ENCODE measurements around the gene LPP.

LPP gene

DNA sequence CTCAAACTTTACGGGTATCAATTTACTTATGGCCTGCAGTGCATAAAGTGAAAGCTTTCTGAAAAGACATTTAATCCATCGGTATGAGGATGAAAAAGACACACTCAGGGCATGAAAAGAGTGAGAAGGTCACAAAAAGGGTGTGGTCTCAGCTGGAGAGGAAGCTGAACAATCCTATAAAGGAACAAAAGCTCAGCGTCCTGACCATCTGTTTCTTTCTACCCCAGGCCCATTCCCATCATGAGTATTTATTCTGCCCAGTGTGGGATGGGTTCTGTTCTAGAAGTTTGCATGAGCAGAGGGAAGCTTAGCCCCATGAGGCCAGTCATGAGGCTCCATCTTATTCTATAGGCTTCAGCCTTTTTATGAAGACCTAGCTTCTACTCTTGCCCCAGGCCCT lies 144.6 kb downstream of the LPP start:
- TF ChIP-seq CTCF (IDR thresholded peaks at IDR 0.05; ENCODE audit: low read depth, low read length, missing control alignments) = no peak
- DNase-seq (ENCODE audit: extremely low read depth, low read depth) = no peak
- no peak overlapping the region for H3K4me3 ChIP-seq (replicated peaks; ENCODE audit: low read depth, low read length)

- H3K4me3 ChIP-seq (replicated peaks; ENCODE audit: low read depth, low read length) = no peak overlapping the region
- no peak for DNase-seq (ENCODE audit: extremely low read depth, low read depth)
- TF ChIP-seq CTCF (IDR thresholded peaks at IDR 0.05; ENCODE audit: low read depth, low read length, missing control alignments) = no peak
Observed at GRCh38 chr3:188299068-188299467, 145.1 kb downstream of the LPP start.

DNA sequence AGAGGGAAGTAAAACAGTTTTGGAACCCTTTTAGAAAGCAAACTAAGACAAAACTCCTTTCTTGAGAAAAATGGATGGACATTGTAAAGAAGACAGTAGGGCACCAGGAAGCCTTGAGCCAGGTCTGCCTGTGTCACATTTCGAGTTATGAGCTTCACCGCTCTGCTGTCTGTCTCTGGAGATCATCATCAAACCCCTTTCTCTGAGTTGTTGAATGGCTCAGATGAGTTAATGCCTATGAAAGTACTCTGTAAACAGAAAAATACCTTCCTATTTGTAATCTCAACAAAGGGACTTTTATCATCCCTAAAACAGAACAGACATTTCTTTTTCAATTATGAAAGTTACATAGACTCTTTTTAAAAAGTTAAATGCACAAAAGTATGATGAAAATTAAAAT lies 145.8 kb downstream of the LPP start:
- no peak for DNase-seq (ENCODE audit: extremely low read depth, low read depth)
- no peak overlapping the region for H3K4me3 ChIP-seq (replicated peaks; ENCODE audit: low read depth, low read length)
- TF ChIP-seq CTCF (IDR thresholded peaks at IDR 0.05; ENCODE audit: low read depth, low read length, missing control alignments) = no peak

GRCh38 chr3:188301147-188301546 lies 147.2 kb downstream of the LPP start:
- TF ChIP-seq CTCF (IDR thresholded peaks at IDR 0.05; ENCODE audit: low read depth, low read length, missing control alignments) = no peak
- DNase-seq (ENCODE audit: extremely low read depth, low read depth) = no peak
- H3K4me3 ChIP-seq (replicated peaks; ENCODE audit: low read depth, low read length) = no peak overlapping the region

GRCh38 chr3:188303286-188303799 lies 149.4 kb downstream of the LPP start:
- TF ChIP-seq CTCF (IDR thresholded peaks at IDR 0.05; ENCODE audit: low read depth, low read length, missing control alignments) = no peak
- DNase-seq (ENCODE audit: extremely low read depth, low read depth) = no peak
- H3K4me3 ChIP-seq (replicated peaks; ENCODE audit: low read depth, low read length) = no peak overlapping the region

DNA sequence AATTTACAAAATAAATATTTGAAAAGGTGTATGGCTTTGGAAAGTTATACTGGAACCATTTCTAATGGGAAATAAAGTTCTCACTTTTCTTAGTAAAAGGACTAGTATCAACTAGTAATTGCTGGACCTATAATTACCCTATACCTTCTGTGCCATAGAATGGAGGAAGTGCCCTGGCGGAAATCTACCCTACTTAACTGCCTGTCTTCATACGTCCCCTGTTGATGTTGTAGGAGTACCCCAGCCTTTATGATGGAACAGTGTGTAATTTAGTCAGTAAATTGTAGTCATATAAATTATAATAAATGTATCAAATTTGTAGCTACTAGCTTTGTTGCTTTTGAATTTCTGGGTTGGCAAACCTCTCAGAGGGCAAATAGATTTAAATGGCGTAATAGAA lies 149.9 kb downstream of the LPP start:
- DNase-seq (ENCODE audit: extremely low read depth, low read depth) = no peak
- no peak for TF ChIP-seq CTCF (IDR thresholded peaks at IDR 0.05; ENCODE audit: low read depth, low read length, missing control alignments)
- H3K4me3 ChIP-seq (replicated peaks; ENCODE audit: low read depth, low read length) = no peak overlapping the region

- no peak overlapping the region for H3K4me3 ChIP-seq (replicated peaks; ENCODE audit: low read depth, low read length)
- no peak for DNase-seq (ENCODE audit: extremely low read depth, low read depth)
- no peak for TF ChIP-seq CTCF (IDR thresholded peaks at IDR 0.05; ENCODE audit: low read depth, low read length, missing control alignments)
Observed at GRCh38 chr3:188304501-188304900, 150.5 kb downstream of the LPP start.
